Measurements from ENCODE around the gene PPP3CA.

PPP3CA gene

GRCh38 chr4:101081166-101081565 is 266.2 kb downstream of the PPP3CA start:
- Histone ChIP-seq H3K4me2 (ENCODE audit: low read depth, low read length) (no peak overlapping the region), H3K79me2 (ENCODE audit: low read length) (no peaks in the 10 kb centered on the region), H3K9me2 (replicated peaks; ENCODE audit: insufficient read depth, low read length) (no peaks in the 10 kb centered on the region)

GRCh38 chr4:101078950-101079349 is 268.4 kb downstream of the PPP3CA start:
- Histone ChIP-seq H2AFZ (ENCODE audit: low read length) (no peak overlapping the region), H3K27ac (ENCODE audit: low read length) (no peak overlapping the region), H3K9me2 (replicated peaks; ENCODE audit: insufficient read depth, low read length) (no peaks in the 10 kb centered on the region), H3K9ac (ENCODE audit: low read length) (no peak overlapping the region), H3K27me3 (replicated peaks; ENCODE audit: insufficient read depth, low read length) (no peaks in the 10 kb centered on the region), H3K9me3 (replicated peaks; ENCODE audit: insufficient read depth, low read length) (no peaks in the 10 kb centered on the region), H3K4me3 (ENCODE audit: low read length) (no peak overlapping the region), H3K4me2 (ENCODE audit: low read depth, low read length) (no peak overlapping the region), H3K4me1 (ENCODE audit: low read length) (no peaks in the 10 kb centered on the region), H3K79me2 (ENCODE audit: low read length) (no peaks in the 10 kb centered on the region), H3F3A (ENCODE audit: insufficient read depth, low read length) (no peaks in the 10 kb centered on the region), H4K20me1 (ENCODE audit: insufficient read depth, low read length) (no peaks in the 10 kb centered on the region), H3K36me3 (replicated peaks; ENCODE audit: insufficient read depth, low read length) (no peaks in the 10 kb centered on the region)
- no peak for DNase-seq
- TF ChIP-seq, protein P1, sequence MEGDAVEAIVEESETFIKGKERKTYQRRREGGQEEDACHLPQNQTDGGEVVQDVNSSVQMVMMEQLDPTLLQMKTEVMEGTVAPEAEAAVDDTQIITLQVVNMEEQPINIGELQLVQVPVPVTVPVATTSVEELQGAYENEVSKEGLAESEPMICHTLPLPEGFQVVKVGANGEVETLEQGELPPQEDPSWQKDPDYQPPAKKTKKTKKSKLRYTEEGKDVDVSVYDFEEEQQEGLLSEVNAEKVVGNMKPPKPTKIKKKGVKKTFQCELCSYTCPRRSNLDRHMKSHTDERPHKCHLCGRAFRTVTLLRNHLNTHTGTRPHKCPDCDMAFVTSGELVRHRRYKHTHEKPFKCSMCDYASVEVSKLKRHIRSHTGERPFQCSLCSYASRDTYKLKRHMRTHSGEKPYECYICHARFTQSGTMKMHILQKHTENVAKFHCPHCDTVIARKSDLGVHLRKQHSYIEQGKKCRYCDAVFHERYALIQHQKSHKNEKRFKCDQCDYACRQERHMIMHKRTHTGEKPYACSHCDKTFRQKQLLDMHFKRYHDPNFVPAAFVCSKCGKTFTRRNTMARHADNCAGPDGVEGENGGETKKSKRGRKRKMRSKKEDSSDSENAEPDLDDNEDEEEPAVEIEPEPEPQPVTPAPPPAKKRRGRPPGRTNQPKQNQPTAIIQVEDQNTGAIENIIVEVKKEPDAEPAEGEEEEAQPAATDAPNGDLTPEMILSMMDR (IDR thresholded peaks at IDR 0.05; ENCODE audit: low read length), result no peak
- TF ChIP-seq EZH2phosphoT487 (IDR thresholded peaks at IDR 0.05; ENCODE audit: low read length) (no peak), EZH2 (optimal IDR thresholded peaks at IDR 0.05; ENCODE audit: low read depth, low read length) (no peak)

More at GRCh38 chr4:101081166-101081565, 266.2 kb downstream of the PPP3CA start:
- DNase-seq, result no peak
- H3K4me3 ChIP-seq (ENCODE audit: low read length), result no peak overlapping the region
- no peak for TF ChIP-seq EZH2 (optimal IDR thresholded peaks at IDR 0.05; ENCODE audit: low read depth, low read length)
- TF ChIP-seq EZH2phosphoT487 (IDR thresholded peaks at IDR 0.05; ENCODE audit: low read length), result no peak
- H3F3A ChIP-seq (ENCODE audit: insufficient read depth, low read length), result peaks cover 11% of the 10 kb centered on the region; the same call in 1 of the 2 replicates
- H3K9ac ChIP-seq (ENCODE audit: low read length), result no peak overlapping the region
- H3K27ac ChIP-seq (ENCODE audit: low read length), result no peak overlapping the region
- H4K20me1 ChIP-seq (ENCODE audit: insufficient read depth, low read length), result no peaks in the 10 kb centered on the region
- no peaks in the 10 kb centered on the region for H3K36me3 ChIP-seq (replicated peaks; ENCODE audit: insufficient read depth, low read length)
- no peaks in the 10 kb centered on the region for H3K9me3 ChIP-seq (replicated peaks; ENCODE audit: insufficient read depth, low read length)
- H3K27me3 ChIP-seq (replicated peaks; ENCODE audit: insufficient read depth, low read length), result no peaks in the 10 kb centered on the region
- no peak overlapping the region for H2AFZ ChIP-seq (ENCODE audit: low read length)
- H3K4me1 ChIP-seq (ENCODE audit: low read length), result peaks cover 12% of the 10 kb centered on the region

DNA sequence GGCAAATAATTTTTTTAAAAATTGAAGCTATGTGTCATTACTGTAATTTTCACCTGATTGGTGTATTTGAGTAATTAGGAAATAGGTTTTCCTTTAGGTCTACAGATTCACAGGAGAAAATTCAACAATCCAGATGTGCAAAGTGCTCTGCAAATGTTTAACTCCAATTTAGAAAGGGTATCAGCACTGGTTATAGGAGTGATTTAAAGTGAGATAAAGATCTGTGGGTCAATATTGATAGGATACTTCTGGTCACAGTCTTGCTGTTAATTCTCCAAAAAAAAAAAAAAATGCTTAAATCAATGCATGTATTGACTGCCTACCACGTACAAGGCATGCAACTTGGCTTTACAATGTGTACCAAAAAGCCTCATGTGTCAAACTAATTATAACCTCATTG is 271.3 kb downstream of the PPP3CA start:
- no peak for DNase-seq
- H3K27me3 ChIP-seq (replicated peaks; ENCODE audit: insufficient read depth, low read length), result no peaks in the 10 kb centered on the region
- H3K27ac ChIP-seq (ENCODE audit: low read length), result no peak overlapping the region
- no peak for TF ChIP-seq EZH2phosphoT487 (IDR thresholded peaks at IDR 0.05; ENCODE audit: low read length)
- no peak for TF ChIP-seq EZH2 (optimal IDR thresholded peaks at IDR 0.05; ENCODE audit: low read depth, low read length)
- TF ChIP-seq, protein P1 (IDR thresholded peaks at IDR 0.05; ENCODE audit: low read length), result no peak
- no peak overlapping the region for H3K4me2 ChIP-seq (ENCODE audit: low read depth, low read length)
- no peak overlapping the region for H3K9ac ChIP-seq (ENCODE audit: low read length)
- no peaks in the 10 kb centered on the region for H4K20me1 ChIP-seq (ENCODE audit: insufficient read depth, low read length)
- H3K9me2 ChIP-seq (replicated peaks; ENCODE audit: insufficient read depth, low read length), result no peaks in the 10 kb centered on the region
- H3K79me2 ChIP-seq (ENCODE audit: low read length), result no peaks in the 10 kb centered on the region
- H3K4me1 ChIP-seq (ENCODE audit: low read length), result no peaks in the 10 kb centered on the region
- H3K36me3 ChIP-seq (replicated peaks; ENCODE audit: insufficient read depth, low read length), result no peaks in the 10 kb centered on the region
- H3K9me3 ChIP-seq (replicated peaks; ENCODE audit: insufficient read depth, low read length), result no peaks in the 10 kb centered on the region
- no peaks in the 10 kb centered on the region for H3F3A ChIP-seq (ENCODE audit: insufficient read depth, low read length)
- no peak overlapping the region for H2AFZ ChIP-seq (ENCODE audit: low read length)
- H3K4me3 ChIP-seq (ENCODE audit: low read length), result no peak overlapping the region

- TF ChIP-seq EZH2phosphoT487 (IDR thresholded peaks at IDR 0.05; ENCODE audit: low read length) (no peak), EZH2 (optimal IDR thresholded peaks at IDR 0.05; ENCODE audit: low read depth, low read length) (no peak)
- TF ChIP-seq, protein P1 (IDR thresholded peaks at IDR 0.05; ENCODE audit: low read length), result no peak
- Histone ChIP-seq H2AFZ (ENCODE audit: low read length) (no peak overlapping the region), H3K4me3 (ENCODE audit: low read length) (no peak overlapping the region)
Observed at GRCh38 chr4:101075536-101075935, 271.8 kb downstream of the PPP3CA start.

More at GRCh38 chr4:101075536-101075935, 271.8 kb downstream of the PPP3CA start:
- H3K79me2 ChIP-seq (ENCODE audit: low read length), result no peaks in the 10 kb centered on the region
- H3K9ac ChIP-seq (ENCODE audit: low read length), result no peak overlapping the region
- no peaks in the 10 kb centered on the region for H4K20me1 ChIP-seq (ENCODE audit: insufficient read depth, low read length)
- no peaks in the 10 kb centered on the region for H3K9me2 ChIP-seq (replicated peaks; ENCODE audit: insufficient read depth, low read length)
- no peaks in the 10 kb centered on the region for H3F3A ChIP-seq (ENCODE audit: insufficient read depth, low read length)
- H3K27ac ChIP-seq (ENCODE audit: low read length), result no peak overlapping the region
- no peaks in the 10 kb centered on the region for H3K36me3 ChIP-seq (replicated peaks; ENCODE audit: insufficient read depth, low read length)
- no peaks in the 10 kb centered on the region for H3K4me1 ChIP-seq (ENCODE audit: low read length)
- no peak overlapping the region for H3K4me2 ChIP-seq (ENCODE audit: low read depth, low read length)
- H3K27me3 ChIP-seq (replicated peaks; ENCODE audit: insufficient read depth, low read length), result no peaks in the 10 kb centered on the region
- no peak for DNase-seq
- no peaks in the 10 kb centered on the region for H3K9me3 ChIP-seq (replicated peaks; ENCODE audit: insufficient read depth, low read length)

Data from MM.1S (cell line).